Measurements from ENCODE around the gene CEBPA.

DNA sequence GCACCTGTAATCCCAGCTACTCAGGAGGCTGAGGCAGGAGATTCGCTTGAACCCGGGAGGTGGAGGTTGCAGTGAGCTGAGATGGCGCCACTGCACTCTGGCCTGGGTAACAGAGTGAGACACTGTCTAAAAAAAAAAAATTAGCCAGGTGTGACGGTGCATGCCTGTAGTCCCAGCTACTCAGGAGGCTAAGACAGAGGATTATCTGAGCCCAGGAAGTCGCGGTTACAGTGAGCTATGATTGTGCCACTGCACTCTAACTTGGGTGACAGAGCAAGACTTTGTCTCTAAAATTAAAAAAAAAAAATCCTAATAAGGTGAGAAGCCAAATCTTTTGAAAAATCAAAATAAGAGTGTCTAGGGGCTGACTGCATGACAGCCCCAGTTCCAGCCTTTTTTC is 9.7 kb upstream of the CEBPA start:
- TF ChIP-seq POLR2A (IDR thresholded peaks at IDR 0.05): no peak
- TF ChIP-seq, protein P1, sequence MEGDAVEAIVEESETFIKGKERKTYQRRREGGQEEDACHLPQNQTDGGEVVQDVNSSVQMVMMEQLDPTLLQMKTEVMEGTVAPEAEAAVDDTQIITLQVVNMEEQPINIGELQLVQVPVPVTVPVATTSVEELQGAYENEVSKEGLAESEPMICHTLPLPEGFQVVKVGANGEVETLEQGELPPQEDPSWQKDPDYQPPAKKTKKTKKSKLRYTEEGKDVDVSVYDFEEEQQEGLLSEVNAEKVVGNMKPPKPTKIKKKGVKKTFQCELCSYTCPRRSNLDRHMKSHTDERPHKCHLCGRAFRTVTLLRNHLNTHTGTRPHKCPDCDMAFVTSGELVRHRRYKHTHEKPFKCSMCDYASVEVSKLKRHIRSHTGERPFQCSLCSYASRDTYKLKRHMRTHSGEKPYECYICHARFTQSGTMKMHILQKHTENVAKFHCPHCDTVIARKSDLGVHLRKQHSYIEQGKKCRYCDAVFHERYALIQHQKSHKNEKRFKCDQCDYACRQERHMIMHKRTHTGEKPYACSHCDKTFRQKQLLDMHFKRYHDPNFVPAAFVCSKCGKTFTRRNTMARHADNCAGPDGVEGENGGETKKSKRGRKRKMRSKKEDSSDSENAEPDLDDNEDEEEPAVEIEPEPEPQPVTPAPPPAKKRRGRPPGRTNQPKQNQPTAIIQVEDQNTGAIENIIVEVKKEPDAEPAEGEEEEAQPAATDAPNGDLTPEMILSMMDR (IDR thresholded peaks at IDR 0.05): no peak
